Muscle of arm (tissue), 14 donors: ENCODE data around the gene NUTM2A. TPM values are rescaled to one million over a fixed set of nuclear protein-coding genes. Genes with fewer than 3 reads are reported as not detected.
"Not testable (repeated sequence)": the region's sequence is repeated elsewhere in the genome, so short reads cannot be mapped to it uniquely, and the experiment has no call there.

Experiments
- DNase-seq: peaks from one replicate; pipeline ENCODE4 v3.0.0-alpha.2; 2013
- long read RNA-seq, 11 donors: transcript quantifications; one replicate each; lab custom pipeline, GENCODE V29; 2026
- polyA plus RNA-seq, 12 donors: library from polyadenylated mRNA; unstranded; fragments of 120-200 nt; gene quantifications; one replicate each; pipeline ENCODE4 v1.2.1, GENCODE V29; 2013; ENCODE audit not compliant: insufficient read length in 12 of 12

Gene NUTM2A, protein sequence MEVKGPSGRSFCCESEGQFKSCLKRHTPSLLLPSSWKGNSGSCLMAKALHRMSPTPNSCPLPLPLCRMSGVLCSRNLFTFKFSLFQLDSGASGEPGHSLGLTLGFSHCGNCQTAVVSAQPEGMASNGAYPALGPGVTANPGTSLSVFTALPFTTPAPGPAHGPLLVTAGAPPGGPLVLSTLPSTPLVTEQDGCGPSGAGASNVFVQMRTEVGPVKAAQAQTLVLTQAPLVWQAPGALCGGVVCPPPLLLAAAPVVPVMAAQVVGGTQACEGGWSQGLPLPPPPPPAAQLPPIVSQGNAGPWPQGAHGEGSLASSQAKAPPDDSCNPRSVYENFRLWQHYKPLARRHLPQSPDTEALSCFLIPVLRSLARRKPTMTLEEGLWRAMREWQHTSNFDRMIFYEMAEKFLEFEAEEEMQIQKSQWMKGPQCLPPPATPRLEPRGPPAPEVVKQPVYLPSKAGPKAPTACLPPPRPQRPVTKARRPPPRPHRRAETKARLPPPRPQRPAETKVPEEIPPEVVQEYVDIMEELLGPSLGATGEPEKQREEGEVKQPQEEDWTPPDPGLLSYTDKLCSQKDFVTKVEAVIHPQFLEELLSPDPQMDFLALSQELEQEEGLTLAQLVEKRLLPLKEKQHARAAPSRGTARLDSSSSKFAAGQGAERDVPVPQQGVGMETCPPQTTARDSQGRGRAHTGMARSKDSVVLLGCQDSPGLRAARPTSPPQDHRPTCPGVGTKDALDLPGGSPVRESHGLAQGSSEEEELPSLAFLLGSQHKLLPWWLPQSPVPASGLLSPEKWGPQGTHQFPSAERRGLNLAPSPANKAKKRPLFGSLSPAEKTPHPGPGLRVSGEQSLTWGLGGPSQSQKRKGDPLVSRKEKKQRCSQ
- 1 to 10 TPM in 10 of 12 donors, not detected in 2; 1.5 to 4.3 (median 2.1) TPM for polyA plus RNA-seq
- long read RNA-seq, donor 1 = 0 reads
- long read RNA-seq, donor 2, partial matches to known transcripts = 0 of 1 reads
- long read RNA-seq, donor 2, other reads (novel, unspliced or antisense) = 0 of 1 reads
- long read RNA-seq, donor 3 = 0 reads
- long read RNA-seq, donor 4 = 0 reads
- long read RNA-seq, donor 5 = 0 reads
- long read RNA-seq, donor 6 = 0 reads
- long read RNA-seq, donor 7 = 0 reads
- long read RNA-seq, donor 8, partial matches to known transcripts = 0 of 6 reads
- long read RNA-seq, donor 8, other reads (novel, unspliced or antisense) = 6 of 6 reads
- long read RNA-seq, donor 9 = 0 reads
- long read RNA-seq, donor 10 = 0 reads
- long read RNA-seq, donor 11, partial matches to known transcripts = 0 of 5 reads
- long read RNA-seq, donor 11, other reads (novel, unspliced or antisense) = 5 of 5 reads

GRCh38 chr10:87225148-87225547 lies at the start of gene NUTM2A:
Gene NUTM2A, plus strand, starts transcription at chr10:87225448. Its CDS starts 383 bp downstream, at chr10:87225831.
- DNase-seq = not testable (repeated sequence)

- not testable (repeated sequence) for DNase-seq
These were observed 47.7 kb upstream of the NUTM2A start for GRCh38 chr10:87177587-87177986.

DNA sequence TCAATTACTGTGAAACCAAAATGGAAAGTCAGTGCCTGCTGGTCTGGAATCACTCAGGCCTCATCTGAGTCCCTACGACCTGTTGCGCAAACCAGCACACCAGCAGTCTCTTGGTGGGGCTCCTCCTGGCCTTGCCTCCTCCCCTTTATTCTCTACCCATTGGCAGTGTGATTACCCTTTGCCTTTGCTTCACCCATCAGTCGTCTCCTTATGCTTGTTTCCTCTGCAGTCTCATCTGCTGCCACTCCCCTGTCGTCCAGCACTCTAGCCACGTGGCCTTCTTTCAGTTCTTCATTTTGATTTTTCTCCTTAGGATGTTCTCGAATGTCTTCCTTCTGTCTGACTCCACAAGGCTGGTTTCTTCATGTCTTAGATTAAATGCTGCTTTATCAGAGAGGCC lies 40.8 kb upstream of the NUTM2A start:
- DNase-seq = not testable (repeated sequence)

- DNase-seq = not testable (repeated sequence)
These were observed 39.2 kb upstream of the NUTM2A start for GRCh38 chr10:87186016-87186415.

DNA sequence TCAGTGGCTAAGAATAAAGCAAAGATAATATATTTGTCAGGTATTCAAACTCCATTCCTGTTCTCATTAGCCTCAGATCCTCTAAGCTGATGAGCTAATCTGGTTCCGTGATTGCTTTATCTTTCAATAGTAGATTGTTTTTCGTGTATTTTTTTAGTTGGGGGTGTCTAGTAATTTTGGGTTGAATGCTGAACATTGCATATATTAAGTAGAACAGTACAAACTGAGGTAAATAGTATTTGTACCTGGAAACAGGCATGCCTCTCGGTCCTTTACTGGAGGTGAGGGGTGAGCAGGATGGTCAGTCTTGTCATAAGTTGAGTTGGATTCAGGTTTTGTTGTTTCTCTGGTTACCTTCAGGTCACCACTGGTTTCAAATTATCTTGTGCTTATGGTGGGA lies 37.7 kb upstream of the NUTM2A start:
- DNase-seq = not testable (repeated sequence)

DNA sequence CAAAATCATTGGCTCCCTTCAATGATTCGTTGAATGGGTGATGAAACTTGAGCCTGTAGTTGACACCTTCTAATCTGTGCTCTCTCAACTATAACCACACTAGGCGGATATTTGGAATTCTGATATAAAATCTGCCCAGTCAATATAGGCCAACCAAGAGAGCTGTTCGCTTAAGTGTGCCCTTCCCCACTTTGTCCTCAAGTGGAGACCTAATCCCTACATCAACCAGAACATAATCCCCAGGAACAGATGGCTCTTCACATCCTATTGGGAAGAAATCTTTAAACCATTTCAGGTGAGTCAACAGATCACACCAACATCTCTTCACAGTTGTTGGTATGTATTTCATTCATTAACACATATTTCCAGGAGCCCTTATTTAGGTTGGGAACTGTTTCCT lies 33.4 kb upstream of the NUTM2A start:
- not testable (repeated sequence) for DNase-seq

- DNase-seq = not testable (repeated sequence)
These were observed 24.3 kb upstream of the NUTM2A start for GRCh38 chr10:87200924-87201323.

DNA sequence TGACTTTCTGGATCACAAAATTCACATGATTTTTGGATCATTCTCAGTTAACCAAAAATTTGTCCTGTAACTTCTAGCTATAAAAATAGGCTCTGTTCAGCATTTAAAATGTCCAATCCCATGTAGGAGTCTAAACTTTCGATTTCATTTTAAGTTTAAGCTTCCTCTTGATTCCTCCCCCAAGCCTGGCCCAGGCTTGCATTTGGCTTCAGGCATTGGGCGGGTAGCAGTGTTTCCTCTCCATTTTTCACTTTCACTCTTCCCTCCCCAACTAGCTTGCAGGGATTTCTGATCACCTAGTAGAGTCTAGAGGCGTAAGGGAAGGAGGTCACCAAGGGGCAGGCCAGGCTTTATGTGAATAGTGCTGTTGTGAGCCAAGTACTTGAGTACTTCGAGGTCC lies 20.4 kb upstream of the NUTM2A start:
- not testable (repeated sequence) for DNase-seq

DNA sequence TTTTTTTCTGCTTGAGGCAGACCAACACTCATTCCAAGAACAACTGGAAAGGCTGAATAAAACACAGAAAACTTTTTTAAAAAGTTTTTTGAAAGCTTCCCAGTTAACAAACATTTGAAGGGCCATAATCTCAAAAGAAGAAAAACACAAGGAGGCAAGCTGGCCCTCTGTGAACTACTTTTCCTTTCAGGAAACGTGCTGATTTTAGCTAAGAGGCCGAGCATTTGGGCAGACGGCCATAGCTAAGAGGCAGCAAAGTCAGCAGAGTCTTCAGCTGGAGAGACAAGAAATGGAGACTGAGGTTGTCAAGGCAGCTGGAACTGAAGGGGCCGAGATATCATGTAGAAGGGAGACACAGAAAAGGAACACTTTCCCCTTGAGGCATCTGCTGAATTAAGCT lies 18.3 kb upstream of the NUTM2A start:
- not testable (repeated sequence) for DNase-seq

DNA sequence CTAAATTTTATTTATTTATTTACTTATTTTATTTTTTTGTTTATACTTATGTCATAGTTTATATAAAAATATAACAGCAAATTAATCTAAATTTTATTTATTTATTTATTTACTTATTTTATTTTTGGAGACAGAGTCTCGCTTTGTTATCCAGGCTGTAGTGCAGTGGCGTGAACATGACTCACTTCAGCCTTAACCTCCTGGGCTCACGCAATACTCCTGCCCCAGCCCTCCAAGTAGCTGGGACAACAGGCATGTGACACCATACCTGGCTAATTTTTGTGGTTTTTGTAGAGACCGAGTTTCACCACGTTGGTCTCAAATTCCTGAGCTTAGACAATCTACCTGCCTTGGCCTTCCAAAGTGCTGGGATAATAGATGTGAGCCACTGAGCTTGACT lies 14.9 kb upstream of the NUTM2A start:
- DNase-seq = not testable (repeated sequence)

DNA sequence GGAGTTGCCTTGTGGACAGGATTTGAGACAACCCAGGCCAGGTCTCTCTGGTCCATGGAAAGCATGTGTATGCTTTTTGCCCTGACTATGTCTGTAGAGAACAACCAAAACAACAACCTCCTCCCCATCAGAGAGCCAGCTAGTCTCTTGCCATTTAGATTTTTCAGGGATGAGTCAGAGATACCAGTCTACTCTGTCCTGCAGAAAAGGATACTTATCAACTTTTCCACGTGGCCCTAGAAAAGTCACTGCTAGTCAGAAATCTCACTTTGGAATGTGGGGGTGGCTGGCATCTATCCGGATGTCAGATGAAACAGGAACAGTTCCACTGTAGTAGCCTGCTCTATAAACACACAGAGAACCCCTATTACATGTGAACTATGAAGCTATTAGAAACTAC lies 13.4 kb upstream of the NUTM2A start:
- not testable (repeated sequence) for DNase-seq

DNA sequence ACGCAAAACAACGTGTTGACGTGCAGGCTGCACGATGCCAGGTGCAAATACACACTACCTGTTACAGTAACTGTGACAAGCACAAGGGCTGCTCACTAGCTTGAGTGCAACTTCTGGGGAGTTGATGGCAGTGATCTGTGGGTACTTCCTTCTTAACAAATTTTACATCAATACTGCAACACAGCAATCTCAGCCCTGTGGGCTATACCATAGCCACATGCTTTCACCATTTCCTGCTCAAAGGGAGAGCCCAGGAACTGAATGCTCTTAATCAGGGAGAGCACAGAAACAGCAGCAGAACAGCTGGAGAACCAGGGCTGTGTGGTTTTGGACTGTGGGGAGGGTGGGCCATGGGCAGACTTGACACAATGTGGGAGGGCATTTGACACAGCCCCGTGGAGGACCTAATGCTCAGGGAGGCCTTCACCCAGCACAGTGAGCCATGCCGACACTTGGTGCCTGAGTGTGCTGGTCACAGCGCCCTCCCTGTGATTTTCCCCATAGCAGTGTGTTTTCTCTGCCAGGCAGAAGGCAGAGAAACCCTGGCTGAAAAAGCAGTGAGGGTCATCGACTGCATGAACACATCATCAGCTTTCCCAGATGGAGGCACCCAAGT lies 12.0 kb upstream of the NUTM2A start:
- DNase-seq = not testable (repeated sequence)

DNA sequence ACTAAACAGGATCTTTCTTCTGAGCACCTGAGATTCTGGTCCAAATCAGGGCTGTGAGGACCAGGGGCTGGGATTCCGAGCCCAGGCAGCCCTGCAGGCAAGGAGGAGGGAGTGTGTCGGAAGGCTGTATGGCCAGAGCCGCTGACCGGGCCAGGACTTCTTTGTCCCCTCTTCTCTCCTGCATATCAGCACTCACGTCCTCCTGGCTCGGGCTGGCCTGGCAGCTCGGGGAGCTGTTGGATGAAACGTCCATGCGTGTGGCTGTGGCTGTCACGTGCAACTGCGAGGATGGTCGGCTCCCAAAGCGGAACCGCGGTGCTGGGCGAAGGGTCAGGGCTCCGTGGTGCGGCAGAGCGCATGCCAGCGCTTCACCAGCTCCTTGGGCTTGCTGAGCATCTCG lies 11.4 kb upstream of the NUTM2A start:
- DNase-seq = not testable (repeated sequence)

GRCh38 chr10:87216120-87216519 lies 9.1 kb upstream of the NUTM2A start:
- DNase-seq = not testable (repeated sequence)

DNA sequence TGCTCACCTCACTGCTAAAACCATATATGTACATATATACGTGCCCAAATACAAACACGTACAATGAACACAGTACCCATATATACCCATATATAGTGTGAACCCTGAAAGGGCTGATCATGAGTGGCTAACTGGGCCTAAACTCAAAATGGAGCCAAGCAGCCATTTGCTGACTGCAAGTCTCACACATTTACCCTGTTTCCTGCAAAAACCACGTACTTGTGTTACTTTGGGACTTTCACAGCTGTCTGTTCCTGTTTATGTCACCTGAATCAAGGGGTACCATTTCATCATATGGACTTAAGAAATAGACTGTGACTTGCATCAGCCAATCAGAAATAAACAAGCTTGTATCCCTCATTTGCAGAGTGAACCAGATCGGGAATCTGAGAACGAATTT lies 5.9 kb upstream of the NUTM2A start:
- DNase-seq = not testable (repeated sequence)

- not testable (repeated sequence) for DNase-seq
These were observed 2.5 kb upstream of the NUTM2A start for GRCh38 chr10:87222789-87223188.

DNA sequence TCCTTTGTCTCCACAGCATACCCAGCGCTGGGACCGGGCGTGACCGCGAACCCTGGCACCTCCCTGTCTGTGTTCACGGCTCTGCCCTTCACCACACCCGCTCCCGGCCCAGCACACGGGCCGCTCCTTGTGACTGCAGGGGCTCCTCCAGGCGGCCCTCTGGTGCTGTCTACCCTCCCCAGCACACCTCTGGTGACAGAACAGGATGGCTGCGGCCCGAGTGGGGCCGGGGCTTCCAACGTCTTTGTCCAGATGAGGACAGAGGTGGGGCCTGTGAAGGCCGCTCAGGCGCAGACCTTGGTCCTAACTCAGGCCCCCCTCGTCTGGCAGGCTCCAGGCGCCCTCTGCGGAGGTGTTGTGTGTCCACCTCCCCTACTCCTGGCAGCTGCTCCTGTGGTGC lies 3.0 kb downstream of the NUTM2A start:
- not testable (repeated sequence) for DNase-seq

DNA sequence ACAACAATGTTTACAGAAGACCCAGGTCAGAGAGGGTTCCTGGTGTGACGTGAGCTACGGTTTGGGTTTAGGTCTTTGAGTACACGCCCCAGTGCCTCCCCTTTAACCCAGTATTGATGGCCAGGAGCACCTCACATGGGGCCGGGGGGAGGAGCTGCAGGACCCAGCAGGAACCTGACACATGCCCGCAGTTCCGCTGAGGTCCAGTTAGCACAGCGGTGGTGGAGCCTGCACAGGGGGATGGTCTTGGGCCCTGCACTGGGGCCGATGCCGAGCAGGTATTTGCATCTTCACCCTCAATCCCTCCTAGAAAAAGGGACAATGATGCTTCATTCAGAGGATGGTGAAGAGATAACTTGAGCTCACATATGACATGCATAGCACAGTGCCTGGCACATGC lies 4.0 kb downstream of the NUTM2A start:
- DNase-seq = not testable (repeated sequence)

DNA sequence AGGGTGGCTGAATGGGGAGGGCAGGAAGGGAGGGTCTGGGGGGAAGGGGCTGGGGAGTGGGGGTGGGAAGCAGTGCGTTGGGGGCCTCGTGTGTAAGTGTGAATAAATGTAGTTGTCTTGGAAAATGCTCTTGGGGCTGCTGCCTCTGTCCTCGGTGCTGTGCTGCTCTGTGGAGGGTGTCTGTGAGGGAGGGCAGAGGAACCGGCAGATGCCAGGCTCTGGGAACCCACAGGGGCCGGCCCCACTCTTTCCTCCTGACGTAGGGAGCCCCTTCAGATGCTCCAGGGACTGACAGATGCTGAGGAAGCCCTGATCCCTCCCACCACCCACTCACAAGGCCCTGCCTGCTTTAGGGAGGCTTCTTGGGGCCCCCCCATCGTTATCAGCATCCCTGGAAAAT lies 9.6 kb downstream of the NUTM2A start:
- DNase-seq = not testable (repeated sequence)

DNA sequence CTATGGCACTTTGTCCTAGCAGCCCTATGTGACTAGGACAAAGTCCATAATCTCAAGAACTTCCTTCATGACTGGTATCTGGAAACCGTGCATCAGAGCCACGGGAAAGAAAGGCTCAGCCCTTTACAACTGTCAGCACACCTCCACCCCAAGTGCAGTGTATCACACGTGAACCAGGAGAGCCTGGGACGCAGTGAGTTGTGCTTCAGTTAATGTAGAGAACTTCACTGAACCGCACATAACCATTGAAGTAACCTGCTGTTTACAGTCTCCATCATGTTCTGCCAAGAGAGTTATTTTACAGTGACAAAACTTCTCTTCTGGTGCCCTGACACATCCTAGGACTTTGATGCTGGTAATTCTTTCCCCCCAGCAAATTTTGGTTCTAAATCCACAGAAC lies 12.0 kb downstream of the NUTM2A start:
- not testable (repeated sequence) for DNase-seq

DNA sequence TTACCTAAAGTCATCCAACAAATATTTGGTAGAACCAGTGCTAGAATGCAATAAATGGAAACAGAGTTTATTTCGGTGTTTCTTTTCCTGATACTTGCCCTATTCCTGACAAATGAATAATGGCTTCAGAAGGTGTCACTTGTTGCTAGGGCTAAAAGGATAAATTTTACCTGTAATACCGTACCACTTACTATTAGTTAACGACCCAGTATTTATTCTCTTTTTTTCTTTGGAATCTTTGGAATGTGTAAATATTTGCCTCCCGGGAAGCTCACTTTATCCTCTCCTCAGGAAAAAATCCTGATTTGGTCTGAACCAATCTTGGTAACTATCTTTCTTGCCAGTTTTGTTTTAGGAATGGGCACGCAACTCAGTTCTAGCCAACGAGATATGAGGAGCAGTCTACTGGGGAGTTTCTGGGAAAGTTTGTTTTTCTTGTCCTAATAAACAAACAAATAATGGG lies 14.1 kb downstream of the NUTM2A start:
- not testable (repeated sequence) for DNase-seq
